Breast epithelium (tissue), 3 donors: Measurements from ENCODE around the gene PKNOX2.

Source experiments
- POLR2A ChIP-seq: fragments of 450-650 bp; IDR thresholded peaks from one replicate; pipeline ENCODE4 v1.6.1; 2016; ENCODE audit warnings: antibody characterized with exemption, mild to moderate bottlenecking, moderate library complexity
- TF ChIP-seq, protein P1 (sequence below), 3 donors: fragments of 450-650 bp; IDR thresholded peaks; one replicate each; pipeline ENCODE4 v1.5.1; 2016 to 2017; ENCODE audit warnings: antibody characterized with exemption in 3 of 3, mild to moderate bottlenecking in 3 of 3, moderate library complexity in 3 of 3

DNA sequence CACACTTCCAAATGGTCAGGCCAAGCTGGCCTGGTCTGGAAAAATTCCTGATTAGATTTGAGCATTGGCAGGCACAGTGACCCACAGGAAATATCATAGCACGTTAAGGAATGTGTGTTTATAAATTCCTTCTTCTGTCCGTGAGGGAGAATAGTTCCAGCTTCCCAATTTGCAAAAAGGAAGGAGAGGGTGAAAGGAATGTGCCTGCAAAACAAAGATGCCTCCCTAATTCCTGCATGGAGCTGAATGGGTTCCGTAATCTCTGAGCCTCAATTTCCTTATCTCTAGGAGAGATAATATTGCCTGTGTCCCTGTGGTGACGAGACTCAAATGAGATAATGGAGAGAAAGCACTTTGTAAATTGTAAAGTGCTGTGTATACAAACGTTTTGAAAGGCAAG, 226.4 kb downstream of the PKNOX2 start:
- TF ChIP-seq POLR2A, result no peak
- TF ChIP-seq, protein P1, sequence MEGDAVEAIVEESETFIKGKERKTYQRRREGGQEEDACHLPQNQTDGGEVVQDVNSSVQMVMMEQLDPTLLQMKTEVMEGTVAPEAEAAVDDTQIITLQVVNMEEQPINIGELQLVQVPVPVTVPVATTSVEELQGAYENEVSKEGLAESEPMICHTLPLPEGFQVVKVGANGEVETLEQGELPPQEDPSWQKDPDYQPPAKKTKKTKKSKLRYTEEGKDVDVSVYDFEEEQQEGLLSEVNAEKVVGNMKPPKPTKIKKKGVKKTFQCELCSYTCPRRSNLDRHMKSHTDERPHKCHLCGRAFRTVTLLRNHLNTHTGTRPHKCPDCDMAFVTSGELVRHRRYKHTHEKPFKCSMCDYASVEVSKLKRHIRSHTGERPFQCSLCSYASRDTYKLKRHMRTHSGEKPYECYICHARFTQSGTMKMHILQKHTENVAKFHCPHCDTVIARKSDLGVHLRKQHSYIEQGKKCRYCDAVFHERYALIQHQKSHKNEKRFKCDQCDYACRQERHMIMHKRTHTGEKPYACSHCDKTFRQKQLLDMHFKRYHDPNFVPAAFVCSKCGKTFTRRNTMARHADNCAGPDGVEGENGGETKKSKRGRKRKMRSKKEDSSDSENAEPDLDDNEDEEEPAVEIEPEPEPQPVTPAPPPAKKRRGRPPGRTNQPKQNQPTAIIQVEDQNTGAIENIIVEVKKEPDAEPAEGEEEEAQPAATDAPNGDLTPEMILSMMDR (IDR thresholded peaks at IDR 0.05), result no peak
